Activated effector memory CD4-positive, alpha-beta T cell treated with Interleukin-2 at 50 U/mL for 16 hours (primary cell): ENCODE results near the gene SDHB.

Experiments used
- DNase-seq: peaks from one replicate; pipeline ENCODE4 v3.0.0-alpha.2; 2020

SDHB gene

GRCh38 chr1:17053685-17054410 lies at the start of gene SDHB:
SDHB (minus strand) TSS chr1:17054032; CDS start chr1:17054019, 13 bp downstream.
- DNase-seq, result peak; percentile 99

GRCh38 chr1:17102232-17102631 lies 48.4 kb upstream of the SDHB start:
- DNase-seq, result no peak

DNA sequence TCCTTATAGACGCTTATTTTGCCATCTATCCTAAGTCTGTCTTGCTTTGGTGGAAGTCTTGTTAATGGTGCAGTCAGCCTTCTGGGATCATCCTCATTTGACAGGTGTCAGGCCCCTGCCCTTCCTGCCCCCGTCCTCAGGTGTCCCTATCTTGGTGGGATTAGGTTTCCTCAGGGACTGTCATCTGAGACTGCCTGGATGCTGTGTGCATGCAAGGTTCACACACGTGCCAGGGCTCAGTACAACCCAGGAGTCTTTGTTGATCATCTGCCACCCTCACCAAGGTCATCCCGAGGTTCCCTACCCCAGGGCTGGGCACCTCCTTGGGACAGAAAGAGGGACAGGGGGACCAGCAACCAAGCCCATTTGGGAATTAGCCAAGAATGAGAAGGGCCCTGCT lies 47.4 kb upstream of the SDHB start:
- DNase-seq, result no peak

DNA sequence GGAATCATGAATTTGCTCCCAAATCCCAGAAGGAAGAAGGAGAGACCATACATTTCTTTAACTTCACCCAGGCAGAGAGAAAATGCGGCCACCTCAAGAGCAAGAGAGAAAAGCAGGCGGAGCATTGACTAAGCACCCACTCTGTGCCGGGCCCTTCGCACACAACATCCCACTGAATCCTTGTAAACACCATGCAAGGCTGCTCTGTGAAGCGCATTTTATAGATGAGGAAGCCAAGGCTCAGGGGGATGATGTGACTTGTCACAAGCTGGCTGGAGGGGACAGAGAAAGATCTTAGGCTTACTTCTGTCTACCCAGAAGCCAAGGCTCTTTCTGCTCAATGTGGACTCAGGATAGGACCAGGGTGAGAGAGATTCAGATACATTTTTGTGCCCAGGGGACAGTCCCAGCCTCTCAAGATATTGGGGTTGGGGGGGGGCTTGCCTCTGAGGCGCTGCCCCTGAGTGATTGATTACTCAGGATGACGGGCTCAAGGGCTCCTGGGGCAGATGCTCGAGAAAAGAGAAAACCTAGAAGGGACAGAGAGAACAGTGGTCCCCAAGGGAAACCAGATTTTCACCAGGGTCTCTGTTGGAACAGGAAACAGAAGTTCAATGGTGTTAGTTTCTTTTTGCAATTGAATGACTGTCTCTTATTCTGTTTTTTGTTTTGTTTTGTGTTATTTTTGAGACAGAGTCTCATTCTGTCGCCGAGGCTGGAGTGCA lies 45.9 kb upstream of the SDHB start:
- DNase-seq, result no peak

DNA sequence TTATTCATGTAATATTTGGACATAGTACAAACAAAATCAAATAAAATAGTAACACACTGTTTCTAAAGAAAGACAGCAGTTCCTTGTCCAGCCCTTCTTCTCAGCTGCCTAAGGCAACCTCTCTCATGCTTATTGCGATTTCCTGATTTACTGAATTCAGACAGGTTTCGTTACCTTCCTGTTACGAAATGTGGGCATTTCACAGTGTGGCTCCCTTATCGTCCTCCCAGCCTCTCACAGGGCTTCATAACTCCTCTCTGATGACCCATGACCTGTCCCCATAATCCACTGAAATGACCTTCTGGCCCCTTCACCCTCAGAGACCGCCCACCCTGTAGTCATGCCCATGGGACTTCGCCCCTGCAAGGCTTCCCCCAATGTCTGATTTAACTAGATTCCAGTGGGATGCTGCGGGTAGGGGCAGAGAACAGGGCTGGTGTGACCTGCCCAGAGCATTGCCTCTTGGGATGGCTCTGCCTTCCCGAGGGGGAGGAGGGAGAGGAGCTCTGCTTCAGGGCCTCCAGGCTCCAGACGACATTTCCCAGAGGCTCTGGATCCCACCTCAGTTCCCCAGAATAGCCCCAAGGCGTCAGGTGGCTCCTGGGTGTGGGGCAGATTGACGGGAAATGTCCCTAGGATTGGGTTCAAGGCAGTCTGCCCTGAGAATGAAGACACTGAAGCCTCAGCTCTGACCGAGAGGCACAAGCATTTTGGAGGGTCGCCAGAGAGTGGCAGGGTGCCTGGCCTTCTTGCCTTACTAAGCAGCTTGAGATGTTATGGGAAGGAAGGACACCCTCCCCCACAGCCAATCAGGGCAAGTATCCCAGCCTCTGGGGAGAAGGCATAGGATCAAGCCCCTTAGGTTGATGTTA lies 44.9 kb upstream of the SDHB start:
- no peak for DNase-seq

GRCh38 chr1:17097787-17098186 lies 44.0 kb upstream of the SDHB start:
- DNase-seq, result no peak

- no peak for DNase-seq
Observed at GRCh38 chr1:17097147-17097546, 43.3 kb upstream of the SDHB start.

DNA sequence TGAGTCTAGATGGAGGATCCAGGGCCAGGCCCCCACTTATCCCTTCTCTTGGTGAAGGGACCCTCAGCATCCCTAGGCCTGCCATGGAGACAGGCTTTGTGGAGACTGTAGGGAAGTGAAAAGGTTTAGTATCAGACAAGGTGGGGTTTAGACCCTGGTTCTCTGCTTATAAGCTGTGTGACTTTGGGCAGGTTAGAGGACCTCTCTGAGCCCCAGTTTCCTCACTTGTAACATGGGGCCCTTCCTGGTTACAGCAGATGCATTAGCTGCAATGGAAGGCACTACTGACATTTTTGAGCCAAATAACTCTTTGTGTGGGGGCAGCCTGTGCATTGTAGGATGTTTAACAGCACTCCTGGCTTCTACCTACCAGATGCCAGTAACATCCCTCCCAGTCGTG lies 42.8 kb upstream of the SDHB start:
- DNase-seq, result no peak

- DNase-seq, result no peak
Observed at GRCh38 chr1:17095141-17095540, 41.3 kb upstream of the SDHB start.

- no peak for DNase-seq
Observed at GRCh38 chr1:17094664-17095063, 40.8 kb upstream of the SDHB start.

DNA sequence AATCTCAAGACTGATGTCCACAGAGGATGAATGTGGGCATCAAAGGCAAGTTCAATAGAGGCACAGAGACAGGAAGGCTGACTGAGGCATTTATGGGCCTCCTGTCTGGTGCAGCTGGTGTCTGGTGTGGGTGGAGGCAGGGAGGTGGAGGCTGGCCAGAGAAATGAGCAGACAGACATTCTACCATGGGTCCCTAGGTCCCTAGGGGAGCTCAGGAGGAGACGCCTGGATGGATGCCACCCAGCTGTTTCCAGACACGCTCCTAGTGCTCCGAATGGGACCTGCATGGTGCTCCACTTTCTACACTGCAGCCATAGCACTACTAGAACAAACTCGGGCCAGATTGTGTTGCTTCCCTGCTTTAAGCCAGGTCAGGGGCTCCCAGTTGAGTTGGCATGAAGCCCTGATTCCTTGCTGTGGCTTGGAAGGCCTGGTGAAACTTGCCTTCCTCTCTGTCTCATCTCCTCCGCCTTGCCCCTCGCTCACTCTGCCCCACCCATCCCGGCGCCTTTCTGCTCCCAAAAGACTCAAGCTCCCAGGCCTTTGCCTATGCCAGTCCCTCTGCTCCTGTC lies 40.1 kb upstream of the SDHB start:
- DNase-seq, result no peak

- no peak for DNase-seq
Observed at GRCh38 chr1:17091252-17091651, 37.4 kb upstream of the SDHB start.

GRCh38 chr1:17089506-17089905 lies 35.7 kb upstream of the SDHB start:
- DNase-seq, result no peak

GRCh38 chr1:17086751-17087150 lies 32.9 kb upstream of the SDHB start:
- no peak for DNase-seq

DNA sequence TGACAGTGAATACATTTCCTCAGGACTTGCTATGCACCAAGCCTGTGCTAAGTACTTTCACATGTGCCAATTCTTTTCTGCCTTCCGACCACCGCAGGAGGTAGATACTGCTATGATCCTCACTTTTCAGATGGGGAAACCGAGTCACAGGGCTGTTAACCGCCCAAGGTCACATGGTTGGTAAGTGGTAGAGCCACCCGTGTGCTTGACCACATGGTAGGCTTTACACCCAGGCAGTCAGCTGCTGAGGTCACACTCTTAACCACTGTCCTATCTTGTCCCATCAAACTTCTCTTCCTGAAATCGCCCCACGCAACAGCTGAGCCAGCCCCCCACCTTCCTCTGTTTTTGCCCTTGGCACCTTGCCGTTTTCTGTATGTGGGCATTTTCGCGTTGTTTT lies 31.0 kb upstream of the SDHB start:
- DNase-seq, result no peak

- DNase-seq, result no peak
Observed at GRCh38 chr1:17082761-17083160, 28.9 kb upstream of the SDHB start.

DNA sequence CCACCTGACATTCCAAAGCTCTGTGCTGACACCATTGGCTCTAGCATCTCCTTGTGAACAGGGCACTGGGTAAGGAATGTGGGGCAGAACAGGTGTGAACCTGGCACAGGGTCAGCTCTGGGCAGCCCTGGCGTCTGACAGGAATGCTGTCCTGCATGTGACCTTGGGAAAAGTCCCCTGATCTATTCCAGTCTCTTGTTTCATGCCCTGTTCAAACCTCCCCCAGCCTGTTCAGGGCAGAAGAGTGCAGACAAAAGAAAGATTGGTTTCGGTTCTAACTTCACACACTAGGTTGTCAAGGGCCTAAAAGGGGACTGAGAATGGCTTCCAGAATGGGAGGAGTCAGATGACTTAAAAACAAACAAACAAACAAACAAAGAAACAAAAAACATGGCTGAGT lies 27.6 kb upstream of the SDHB start:
- DNase-seq, result no peak

- DNase-seq, result no peak
Observed at GRCh38 chr1:17080880-17081279, 27.0 kb upstream of the SDHB start.

DNA sequence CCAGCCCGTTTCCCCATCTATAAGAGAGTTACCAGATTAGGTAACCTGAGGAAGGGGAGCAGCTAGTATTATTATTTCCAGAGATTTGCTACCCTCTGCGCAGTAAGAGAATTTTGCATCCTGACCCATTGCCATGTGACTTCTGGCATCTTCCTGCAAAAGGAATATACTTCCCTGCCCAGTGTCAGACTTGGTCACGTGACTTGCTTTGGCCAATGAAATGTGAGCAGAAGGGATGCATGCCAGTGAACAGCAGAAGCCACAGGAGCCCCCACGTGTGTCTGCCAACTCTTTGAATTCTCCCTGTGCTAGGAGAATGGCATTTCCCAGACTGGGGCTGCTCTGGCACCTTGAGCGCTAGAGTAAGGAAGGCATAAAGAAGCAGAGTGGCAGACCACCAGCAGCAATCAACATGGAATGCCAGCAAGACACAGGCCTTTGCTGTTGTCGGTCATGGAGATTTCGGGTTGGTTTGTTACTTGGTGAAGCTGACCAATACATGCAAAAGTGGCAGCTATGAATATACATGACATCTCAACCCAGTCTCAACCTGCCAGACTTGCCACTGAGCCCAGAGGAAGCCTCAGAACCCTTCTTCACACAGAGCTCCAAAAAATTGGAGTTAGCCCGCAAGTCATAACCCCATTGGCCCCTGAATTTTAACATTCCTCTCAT lies 26.4 kb upstream of the SDHB start:
- no peak for DNase-seq

- no peak for DNase-seq
Observed at GRCh38 chr1:17078991-17079868, 25.4 kb upstream of the SDHB start.

- DNase-seq, result no peak
Observed at GRCh38 chr1:17075470-17076255, 21.8 kb upstream of the SDHB start.
